ENCODE results near the gene CD248.

CD248 gene

GRCh38 chr11:66363187-66363601 is 46.4 kb upstream of the CD248 start:
- TF ChIP-seq CTCF (IDR thresholded peaks at IDR 0.05), result no peak
- no peaks in the 10 kb centered on the region for H3K4me1 ChIP-seq
- H3K27ac ChIP-seq, result no peak overlapping the region
- no peak overlapping the region for H3K4me3 ChIP-seq (ENCODE audit: low read depth, low read length)
- no peaks in the 10 kb centered on the region for H3K27me3 ChIP-seq (ENCODE audit: control insufficient read depth, insufficient read depth, low read length)
- H2AFZ ChIP-seq, result no peak overlapping the region
- H3K9me3 ChIP-seq (ENCODE audit: control insufficient read depth, low read length), result no peaks in the 10 kb centered on the region
- no peaks in the 10 kb centered on the region for H3K79me2 ChIP-seq
- H3K4me2 ChIP-seq (ENCODE audit: low read length), result no peak overlapping the region
- no peaks in the 10 kb centered on the region for H3K36me3 ChIP-seq (ENCODE audit: control insufficient read depth, insufficient read depth, low read length)
- no peak overlapping the region for H3K9ac ChIP-seq

GRCh38 chr11:66362481-66363147 is 45.8 kb upstream of the CD248 start:
- no peak overlapping the region for H3K4me3 ChIP-seq (ENCODE audit: low read depth, low read length)
- H3K79me2 ChIP-seq, result no peaks in the 10 kb centered on the region
- no peak overlapping the region for H3K9ac ChIP-seq
- no peak for TF ChIP-seq CTCF (IDR thresholded peaks at IDR 0.05)
- no peak overlapping the region for H2AFZ ChIP-seq
- H3K36me3 ChIP-seq (ENCODE audit: control insufficient read depth, insufficient read depth, low read length), result no peaks in the 10 kb centered on the region
- H3K9me3 ChIP-seq (ENCODE audit: control insufficient read depth, low read length), result no peaks in the 10 kb centered on the region
- no peak overlapping the region for H3K27ac ChIP-seq
- H3K4me2 ChIP-seq (ENCODE audit: low read length), result no peak overlapping the region
- no peaks in the 10 kb centered on the region for H3K4me1 ChIP-seq
- H3K27me3 ChIP-seq (ENCODE audit: control insufficient read depth, insufficient read depth, low read length), result no peaks in the 10 kb centered on the region

- Histone ChIP-seq H3K9ac (no peak overlapping the region), H3K4me1 (no peaks in the 10 kb centered on the region)
- no peak for TF ChIP-seq CTCF (IDR thresholded peaks at IDR 0.05)
Observed at GRCh38 chr11:66361502-66361941, 44.7 kb upstream of the CD248 start.

GRCh38 chr11:66360406-66361073 is 43.7 kb upstream of the CD248 start:
- H3K9ac ChIP-seq, result no peak overlapping the region

More at GRCh38 chr11:66361502-66361941, 44.7 kb upstream of the CD248 start:
- Histone ChIP-seq H3K9me3 (ENCODE audit: control insufficient read depth, low read length) (no peaks in the 10 kb centered on the region), H3K27me3 (ENCODE audit: control insufficient read depth, insufficient read depth, low read length) (no peaks in the 10 kb centered on the region), H3K36me3 (ENCODE audit: control insufficient read depth, insufficient read depth, low read length) (no peaks in the 10 kb centered on the region), H3K27ac (no peak overlapping the region), H2AFZ (no peak overlapping the region), H3K4me2 (ENCODE audit: low read length) (no peak overlapping the region), H3K4me3 (ENCODE audit: low read depth, low read length) (no peak overlapping the region), H3K79me2 (no peaks in the 10 kb centered on the region)

More at GRCh38 chr11:66360406-66361073, 43.7 kb upstream of the CD248 start:
- no peak overlapping the region for H3K27ac ChIP-seq
- H3K4me3 ChIP-seq (ENCODE audit: low read depth, low read length), result no peak overlapping the region
- no peaks in the 10 kb centered on the region for H3K27me3 ChIP-seq (ENCODE audit: control insufficient read depth, insufficient read depth, low read length)
- H3K4me1 ChIP-seq, result no peaks in the 10 kb centered on the region
- H3K9me3 ChIP-seq (ENCODE audit: control insufficient read depth, low read length), result no peaks in the 10 kb centered on the region
- no peak overlapping the region for H2AFZ ChIP-seq
- H3K4me2 ChIP-seq (ENCODE audit: low read length), result no peak overlapping the region
- no peaks in the 10 kb centered on the region for H3K36me3 ChIP-seq (ENCODE audit: control insufficient read depth, insufficient read depth, low read length)
- H3K79me2 ChIP-seq, result no peaks in the 10 kb centered on the region
- TF ChIP-seq CTCF (IDR thresholded peaks at IDR 0.05), result no peak
